Transverse colon (tissue), 4 donors: ENCODE measurements around the gene SLC5A5. TPM values are rescaled to one million over a fixed set of nuclear protein-coding genes. Genes with fewer than 3 reads are reported as not detected.

Source experiments
- DNase-seq: peaks from one replicate; pipeline ENCODE4 v3.0.0-alpha.2; 2019
- H3K27ac ChIP-seq, 4 donors: fragments of 200-600 bp; sonication (generic); 2 replicates each; pipeline ENCODE4 v1.5.1; 2016 to 2018; ENCODE audit warnings: inconsistent platforms in 4 of 4
- H3K27me3 ChIP-seq: fragments of 200-600 bp; sonication (generic); 2 replicates; pipeline ENCODE4 v1.5.1; 2017; ENCODE audit warnings: inconsistent platforms
- H3K36me3 ChIP-seq, 4 donors: fragments of 200-600 bp; sonication (generic); 2 replicates each; pipeline ENCODE4 v1.5.1; 2017 to 2019; ENCODE audit warnings: inconsistent platforms in 4 of 4
- H3K4me1 ChIP-seq, 4 donors: fragments of 200-600 bp; sonication (generic); 2 replicates each; pipeline ENCODE4 v1.5.1; 2017 to 2020; ENCODE audit warnings: inconsistent platforms in 4 of 4
- H3K4me3 ChIP-seq, 4 donors: fragments of 200-600 bp; sonication (generic); 1 replicate in 1 of 4; 2 replicates in 3 of 4; pipeline versions ENCODE4 v1.5.1 to v1.6.1; 2017 to 2019; ENCODE audit warnings: inconsistent platforms in 4 of 4
- H3K9me3 ChIP-seq, 2 donors: fragments of 200-600 bp; sonication (generic); 2 replicates each; pipeline ENCODE4 v1.5.1; 2017 to 2019; ENCODE audit warnings: inconsistent platforms in 2 of 2
- EP300 ChIP-seq: sonication (generic); formaldehyde crosslinking; IDR thresholded peaks from one replicate; pipeline ENCODE4 v1.6.1; 2017; ENCODE audit warnings: antibody characterized with exemption, low read depth
- POLR2A ChIP-seq: fragments of 450-650 bp; IDR thresholded peaks from one replicate; pipeline ENCODE4 v1.6.1; 2016; ENCODE audit warnings: antibody characterized with exemption, mild to moderate bottlenecking, moderate library complexity
- POLR2AphosphoS5 ChIP-seq, 3 donors: sonication (generic); formaldehyde crosslinking; IDR thresholded peaks; one replicate each; pipeline ENCODE4 v1.6.1; 2016; ENCODE audit warnings: antibody characterized with exemption in 3 of 3
- WGBS, 2 donors: methylation state at CpG; one replicate each; pipeline ENCODE4 v1.1.5; 2018; ENCODE audit warnings: low coverage in 1 of 2; 5-methylcytosine and 5-hydroxymethylcytosine counted together
- in situ Hi-C, 4 donors: fragments of 200-750 bp; cut with MboI; loops; one replicate each; pipeline versions ENCODE4 v1.15.0 to v1.15.1; 2017; ENCODE audit warnings: low sequenced_read_pairs in 3 of 4, low pct_ligation_motif_present in 1 of 4, low pct_unique_long_range_greater_than_20kb in 1 of 4
- intact Hi-C: fragments of 100-400 bp; cut with DNase I; formaldehyde crosslinking; loops from one replicate; pipeline ENCODE4 v1.15.1; 2023; ENCODE audit warnings: low total_unique reads
- total RNA-seq, 4 donors: library from RNA; depleted of rRNA; stranded (reverse); fragments of >200 nt; gene quantifications; one replicate each; pipeline ENCODE4 v1.1.0, GENCODE V29; 2016
- TF ChIP-seq, protein P1 (sequence below), 5 experiments: fragments of 200-600 bp in 3 of 5; fragments of 450-650 bp in 2 of 5; sonication (generic) in 3 of 5; IDR thresholded peaks; 1 replicate in 2 of 5; 2 replicates in 3 of 5; pipeline ENCODE4 v1.5.1; 2016 to 2017; ENCODE audit warnings: antibody characterized with exemption in 5 of 5, inconsistent platforms in 3 of 5, mild to moderate bottlenecking in 2 of 5, moderate library complexity in 1 of 5

SLC5A5 gene
- total RNA-seq, 4 donors from 2014 or later = not detected

GRCh38 chr19:17936379-17936778 lies 64.6 kb downstream of the SLC5A5 start:
- Histone ChIP-seq H3K27ac (no peak overlapping the region), H3K36me3 (no peaks in the 10 kb centered on the region), H3K9me3 (no peaks in the 10 kb centered on the region), H3K4me1 (peaks cover 10 to 22% (median 16%) of the 10 kb centered on the region in 4 donors), H3K4me3 (no peak overlapping the region), H3K27me3 (no peaks in the 10 kb centered on the region)
- 91% methylated on average over 21 of the region's 21 CpGs; no CpG with 5 or more reads in 1 of the 2 donors for WGBS, 2 donors
- no peak for DNase-seq
- intact Hi-C loops (no loop called here), in situ Hi-C loops (loop anchor here (5.0 to 25.0 kb wide), 4 partner anchors 56 to 126 kb away; no protein-coding TSS in a partner anchor)
- TF ChIP-seq EP300 = no peak
- TF ChIP-seq, protein P1, sequence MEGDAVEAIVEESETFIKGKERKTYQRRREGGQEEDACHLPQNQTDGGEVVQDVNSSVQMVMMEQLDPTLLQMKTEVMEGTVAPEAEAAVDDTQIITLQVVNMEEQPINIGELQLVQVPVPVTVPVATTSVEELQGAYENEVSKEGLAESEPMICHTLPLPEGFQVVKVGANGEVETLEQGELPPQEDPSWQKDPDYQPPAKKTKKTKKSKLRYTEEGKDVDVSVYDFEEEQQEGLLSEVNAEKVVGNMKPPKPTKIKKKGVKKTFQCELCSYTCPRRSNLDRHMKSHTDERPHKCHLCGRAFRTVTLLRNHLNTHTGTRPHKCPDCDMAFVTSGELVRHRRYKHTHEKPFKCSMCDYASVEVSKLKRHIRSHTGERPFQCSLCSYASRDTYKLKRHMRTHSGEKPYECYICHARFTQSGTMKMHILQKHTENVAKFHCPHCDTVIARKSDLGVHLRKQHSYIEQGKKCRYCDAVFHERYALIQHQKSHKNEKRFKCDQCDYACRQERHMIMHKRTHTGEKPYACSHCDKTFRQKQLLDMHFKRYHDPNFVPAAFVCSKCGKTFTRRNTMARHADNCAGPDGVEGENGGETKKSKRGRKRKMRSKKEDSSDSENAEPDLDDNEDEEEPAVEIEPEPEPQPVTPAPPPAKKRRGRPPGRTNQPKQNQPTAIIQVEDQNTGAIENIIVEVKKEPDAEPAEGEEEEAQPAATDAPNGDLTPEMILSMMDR (IDR thresholded peaks at IDR 0.05) = no peak
- no peak for TF ChIP-seq POLR2A
- TF ChIP-seq POLR2AphosphoS5 (IDR thresholded peaks at IDR 0.05) = no peak

DNA sequence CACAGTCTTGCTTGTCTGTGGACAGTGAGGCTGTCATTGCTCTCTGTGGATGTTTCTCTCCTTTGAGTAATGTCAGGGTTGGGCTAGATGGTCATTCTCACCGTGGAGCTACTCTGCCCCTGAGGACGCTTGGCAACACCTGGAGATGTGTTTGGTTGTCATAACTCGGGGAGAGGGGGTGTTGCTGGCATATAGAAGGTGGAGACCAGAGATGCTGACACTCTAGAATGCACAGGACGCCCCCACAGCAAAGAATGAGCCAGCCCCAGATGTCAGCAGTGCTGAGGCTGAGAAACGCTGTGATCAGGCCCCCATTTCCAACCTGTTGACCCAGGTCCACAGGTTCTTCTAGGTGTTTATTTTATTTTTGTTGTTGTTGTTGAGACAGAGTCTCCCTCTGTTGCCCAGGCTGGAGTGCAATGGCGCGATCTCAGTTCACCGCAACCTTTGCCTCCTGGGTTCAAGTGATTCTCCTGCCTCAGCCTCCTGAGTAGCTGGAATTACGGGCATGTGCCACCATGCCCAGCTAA lies 65.7 kb downstream of the SLC5A5 start:
- WGBS, 2 donors = 86% methylated on average over 9 of the region's 9 CpGs; no CpG with 5 or more reads in 1 of the 2 donors
- intact Hi-C loops = no loop called here

DNA sequence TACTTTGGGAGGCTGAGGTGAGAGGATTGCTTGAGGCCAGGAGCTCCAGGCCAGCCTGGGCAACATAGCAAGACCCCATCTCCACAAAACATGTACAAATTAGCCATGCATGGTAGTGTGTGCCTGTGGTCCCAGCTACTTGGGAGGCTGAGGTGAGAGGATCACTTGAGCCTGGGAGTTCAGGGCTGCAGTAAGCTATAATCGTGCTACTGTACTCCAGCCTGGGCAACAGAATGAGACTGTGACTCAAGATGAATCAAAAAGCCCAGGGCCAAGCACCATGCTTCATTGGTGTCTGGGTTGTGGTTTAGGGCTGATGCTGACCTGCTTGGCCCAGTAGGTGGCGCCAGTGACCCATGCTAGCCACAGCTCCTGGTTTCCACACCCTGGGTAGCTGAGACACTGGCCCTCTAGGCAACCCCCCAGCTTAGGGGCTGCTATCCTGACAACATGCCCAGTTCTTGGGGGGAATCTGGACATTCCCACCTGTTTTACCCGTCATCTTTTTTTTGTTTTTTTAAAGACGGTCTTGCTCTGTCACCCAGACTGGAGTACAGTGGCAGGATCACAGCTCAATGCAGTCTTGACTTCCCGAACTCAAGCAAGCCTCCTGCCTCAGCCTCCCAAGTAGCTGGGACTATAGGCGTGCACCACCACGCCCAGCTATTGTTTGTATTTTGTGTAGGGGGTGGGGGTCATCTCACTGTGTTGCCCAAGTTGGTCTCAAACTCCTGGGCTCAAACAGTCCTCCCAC lies 66.5 kb downstream of the SLC5A5 start:
- H3K4me1 ChIP-seq = peaks cover 5 to 13% (median 11%) of the 10 kb centered on the region in 4 donors
- in situ Hi-C loops = loop anchor here (5.0 to 25.0 kb wide), 4 partner anchors 54 to 124 kb away; no protein-coding TSS in a partner anchor
- H3K36me3 ChIP-seq = no peaks in the 10 kb centered on the region
- WGBS, 2 donors = 42 to 50% methylated on average over 6 to 7 of the region's 7 CpGs
- intact Hi-C loops = loop anchor here (2.0 kb wide), 1 partner anchor 59 kb away; no protein-coding TSS in a partner anchor
- no peaks in the 10 kb centered on the region for H3K27me3 ChIP-seq
- H3K27ac ChIP-seq = no peak overlapping the region
- TF ChIP-seq POLR2AphosphoS5 (IDR thresholded peaks at IDR 0.05) (no peak), POLR2A (no peak), EP300 (no peak)
- TF ChIP-seq, protein P1 (IDR thresholded peaks at IDR 0.05) = peak; percentile 90 to 93 (median 91)
- no peak overlapping the region for H3K4me3 ChIP-seq
- H3K9me3 ChIP-seq = no peaks in the 10 kb centered on the region
- DNase-seq = peak; percentile 81

More for the DNA sequence above, 65.7 kb downstream of the SLC5A5 start:
- Histone ChIP-seq H3K4me3 (no peak overlapping the region), H3K27ac (no peak overlapping the region), H3K36me3 (no peaks in the 10 kb centered on the region), H3K4me1 (peaks cover 5 to 16% (median 13%) of the 10 kb centered on the region in 4 donors), H3K9me3 (no peaks in the 10 kb centered on the region), H3K27me3 (no peaks in the 10 kb centered on the region)
- in situ Hi-C loops = loop anchor here (5.0 to 25.0 kb wide), 4 partner anchors 55 to 125 kb away; no protein-coding TSS in a partner anchor
- TF ChIP-seq POLR2A (no peak), EP300 (no peak)
- DNase-seq = no peak

DNA sequence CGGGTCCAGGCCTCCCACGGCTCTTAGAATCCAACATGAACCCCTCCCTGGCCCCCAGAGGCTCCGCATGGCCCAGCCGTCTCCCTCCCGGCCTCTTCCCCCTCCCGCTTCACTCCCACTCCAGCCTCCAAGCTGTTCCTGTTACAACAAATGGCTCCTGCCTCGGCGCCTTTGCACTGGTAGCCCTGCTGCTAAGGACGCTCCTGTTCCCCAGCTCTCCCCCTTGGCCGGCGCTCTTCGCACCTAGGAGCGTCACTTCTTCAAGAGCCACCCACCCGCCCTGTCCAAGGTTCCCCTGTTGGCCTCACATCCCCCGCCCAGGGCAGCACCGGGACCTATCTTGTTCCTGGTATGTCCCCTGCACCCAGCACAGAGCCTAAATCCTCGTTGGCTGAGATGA lies 70.4 kb downstream of the SLC5A5 start:
- DNase-seq = no peak
- in situ Hi-C loops (loop anchor here in 2 of 4 donors (10.0 to 25.0 kb wide), 2 partner anchors 53 to 120 kb away; no protein-coding TSS in a partner anchor), intact Hi-C loops (no loop called here)
- H3K36me3 ChIP-seq = no peaks in the 10 kb centered on the region
- H3K9me3 ChIP-seq = no peaks in the 10 kb centered on the region
- WGBS, 2 donors = 86 to 100% methylated on average over 5 to 17 of the region's 17 CpGs
- no peak overlapping the region for H3K4me3 ChIP-seq
- peaks cover 3 to 7% (median 3%) of the 10 kb centered on the region in 4 donors for H3K4me1 ChIP-seq
- H3K27ac ChIP-seq = no peak overlapping the region
- no peaks in the 10 kb centered on the region for H3K27me3 ChIP-seq
- TF ChIP-seq, protein P1 (IDR thresholded peaks at IDR 0.05) = no peak
- TF ChIP-seq POLR2AphosphoS5 (IDR thresholded peaks at IDR 0.05) = no peak
- TF ChIP-seq EP300 = no peak
- TF ChIP-seq POLR2A = no peak
